ENCODE results near the gene DVL3. TPM values are rescaled to one million over a fixed set of nuclear protein-coding genes. Genes with fewer than 3 reads are reported as not detected.

The DVL3 gene
- total and polyA plus RNA-seq, 11 donors = 36.3 to 94.2 (median 64.8) TPM

- no peaks in the 10 kb centered on the region for H3K27me3 ChIP-seq
- H3K4me1 ChIP-seq = peaks cover 0 to 28% (median 18%) of the 10 kb centered on the region in 12 donors
- TF ChIP-seq CTCF (IDR thresholded peaks at IDR 0.05) (no peak), POLR2A (IDR thresholded peaks at IDR 0.05) (no peak)
- ATAC-seq (peak in 3 of 4 donors; percentile 16 to 22 (median 21)), DNase-seq (no peak)
- WGBS, 4 donors = 0 to 1% (median 0%) methylated on average over 20 to 21 of the region's 21 CpGs
- peak overlapping the region; percentile 76 to 95 (median 91) for H3K27ac ChIP-seq
- peaks cover 0 to 27% (median 20%) of the 10 kb centered on the region in 9 donors for H3K36me3 ChIP-seq
- H3K9me3 ChIP-seq = no peaks in the 10 kb centered on the region
- peak overlapping the region; percentile 71 to 99 (median 90) for H3K4me3 ChIP-seq
- intact Hi-C loops (cut with DNase I) = loop anchor here (2.0 to 10.0 kb wide), 13 partner anchors 20 to 240 kb away; partner anchors contain the start of genes ABCC5 (in 6 of the 10), ABCF3 (in 5 of the 10), ALG3 (in 3 of the 10) and EEF1AKMT4 (in 3 of the 10)
Observed at GRCh38 chr3:184134746-184135148, 20.4 kb upstream of the DVL3 start.

DNA sequence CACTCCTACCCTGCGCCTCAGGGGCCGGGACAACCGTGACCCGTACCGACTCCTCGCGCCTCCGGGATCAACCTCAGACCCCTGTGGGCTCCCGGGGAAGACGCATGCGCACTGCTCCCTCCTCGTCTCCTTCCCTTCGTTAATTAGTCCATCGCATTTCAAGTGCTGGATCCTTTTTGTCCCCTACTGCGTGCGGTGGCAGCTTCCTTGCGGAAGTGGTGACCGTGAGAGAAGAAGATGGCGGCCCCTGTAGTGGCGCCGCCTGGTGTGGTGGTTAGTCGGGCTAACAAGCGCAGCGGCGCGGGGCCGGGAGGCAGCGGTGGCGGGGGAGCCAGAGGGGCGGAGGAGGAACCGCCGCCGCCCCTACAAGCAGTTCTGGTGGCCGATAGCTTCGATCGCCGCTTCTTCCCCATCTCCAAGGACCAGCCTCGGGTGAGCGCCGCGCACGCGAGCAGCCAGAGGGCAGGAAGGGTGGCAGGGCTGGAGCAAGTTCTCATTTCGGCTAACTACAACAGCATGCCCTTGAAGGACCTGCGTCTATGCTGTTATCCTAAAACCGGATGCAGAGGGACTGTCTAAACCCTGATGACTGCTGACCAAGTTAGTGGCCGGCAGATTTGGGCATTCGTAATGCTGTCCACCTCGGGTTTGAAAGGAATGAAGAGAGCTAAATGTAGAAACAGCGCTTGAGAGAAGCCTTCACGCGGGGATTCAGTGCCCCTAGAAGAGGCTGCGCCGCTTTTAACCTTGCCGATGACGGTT is 19.8 kb upstream of the DVL3 start, which contains the start of gene EIF2B5:
Gene EIF2B5, plus strand, starts transcription at position 210 of the 762 bp plus-strand sequence. Its CDS starts 28 bp downstream, at position 238.
- intact Hi-C loops (cut with DNase I) = loop anchor here (2.0 to 10.0 kb wide), 12 partner anchors 19 to 241 kb away; partner anchors contain the start of genes ABCF3 (in 5 of the 10), ABCC5 (in 3 of the 10), ALG3 (in 3 of the 10) and EEF1AKMT4 (in 3 of the 10)
- no peaks in the 10 kb centered on the region for H3K27me3 ChIP-seq
- H3K36me3 ChIP-seq = peaks cover 0 to 33% (median 25%) of the 10 kb centered on the region in 9 donors
- ATAC-seq (peak; percentile 95 to 97 (median 96)), DNase-seq (peak; percentile 93 to 96 (median 95))
- TF ChIP-seq CTCF (IDR thresholded peaks at IDR 0.05) (peak; percentile 14 to 77 (median 44)), POLR2A (IDR thresholded peaks at IDR 0.05) (peak in 1 of 2 donors; percentile 58)
- 0 to 1% (median 1%) methylated on average over 31 to 56 of the region's 56 CpGs for WGBS, 4 donors
- H3K4me3 ChIP-seq = peak within 1 kb of the TSS; percentile 71 to 99 (median 90)
- no peaks in the 10 kb centered on the region for H3K9me3 ChIP-seq
- H3K4me1 ChIP-seq = peaks cover 0 to 28% (median 18%) of the 10 kb centered on the region in 12 donors
- H3K27ac ChIP-seq = peak within 1 kb of the TSS; percentile 76 to 95 (median 91)

DNA sequence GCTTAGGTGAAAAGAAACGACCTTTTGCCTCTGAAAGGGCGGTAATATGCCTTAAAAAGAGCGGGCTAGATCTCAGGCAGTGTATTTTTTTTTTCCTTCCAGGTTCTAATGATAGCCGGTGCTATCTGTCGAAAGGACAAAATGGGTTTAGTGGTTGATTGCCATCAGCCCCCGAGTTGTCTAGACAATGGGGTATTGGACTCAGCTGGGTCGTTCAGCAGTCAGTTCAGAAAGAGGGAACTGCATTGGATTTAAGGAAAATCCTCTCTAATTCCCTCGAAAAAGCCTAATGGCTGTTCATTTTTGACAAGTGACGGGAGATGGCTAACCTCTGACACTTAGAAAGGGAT is 19.3 kb upstream of the DVL3 start:
- no peaks in the 10 kb centered on the region for H3K27me3 ChIP-seq
- ATAC-seq (no peak), DNase-seq (no peak)
- intact Hi-C loops (cut with DNase I) = loop anchor here (2.0 to 10.0 kb wide), 12 partner anchors 19 to 241 kb away; partner anchors contain the start of genes ABCF3 (in 5 of the 10), ABCC5 (in 3 of the 10), ALG3 (in 3 of the 10) and EEF1AKMT4 (in 3 of the 10)
- H3K4me1 ChIP-seq = peaks cover 0 to 28% (median 18%) of the 10 kb centered on the region in 12 donors
- peak overlapping the region; percentile 71 to 99 (median 90) for H3K4me3 ChIP-seq
- peak overlapping the region; percentile 76 to 95 (median 91) for H3K27ac ChIP-seq
- no peak for TF ChIP-seq POLR2A (IDR thresholded peaks at IDR 0.05)
- TF ChIP-seq CTCF (IDR thresholded peaks at IDR 0.05) = no peak
- peaks cover 0 to 39% (median 31%) of the 10 kb centered on the region in 9 donors for H3K36me3 ChIP-seq
- H3K9me3 ChIP-seq = no peaks in the 10 kb centered on the region
- WGBS, 4 donors = 2 to 5% (median 4%) methylated on average over 9 of the region's 9 CpGs

- intact Hi-C loops (cut with DNase I) = loop anchor here in 5 of 10 donors (5.0 to 10.0 kb wide), 5 partner anchors 42 to 374 kb away; partner anchors contain the start of genes ALG3 (in 2 of the 5) and EEF1AKMT4 (in 2 of the 5)
- 86 to 90% (median 88%) methylated on average over 10 of the region's 10 CpGs for WGBS, 4 donors
- no peak overlapping the region for H3K4me3 ChIP-seq
- H3K27me3 ChIP-seq = no peaks in the 10 kb centered on the region
- TF ChIP-seq CTCF (IDR thresholded peaks at IDR 0.05) (no peak), POLR2A (IDR thresholded peaks at IDR 0.05) (no peak)
- peaks cover 0 to 28% (median 20%) of the 10 kb centered on the region in 12 donors for H3K4me1 ChIP-seq
- H3K27ac ChIP-seq = no peak overlapping the region
- no peaks in the 10 kb centered on the region for H3K9me3 ChIP-seq
- H3K36me3 ChIP-seq = peaks cover 0 to 84% (median 76%) of the 10 kb centered on the region in 9 donors
- no peak for DNase-seq
- ATAC-seq = no peak
Observed at GRCh38 chr3:184140436-184140835, 14.7 kb upstream of the DVL3 start.

All from heart left ventricle (tissue), 16 donors.